H1 (cell line): Measurements from ENCODE around the gene MNX1. TPM values are rescaled to one million over a fixed set of nuclear protein-coding genes. Genes with fewer than 3 reads are reported as not detected.

Experiments
- CTCF ChIA-PET: fragments of 300-600 bp; sonication (Branson Sonifier 250); formaldehyde crosslinking; loops from one replicate; lab custom pipeline; 2021; ENCODE audit not compliant: partially characterized antibody; lab: Charles Lee
- POLR2A ChIA-PET: fragments of 300-600 bp; sonication (Branson Sonifier 250); formaldehyde crosslinking; loops from one replicate; lab custom pipeline; 2021; ENCODE audit warnings: inconsistent platforms; ENCODE audit not compliant: partially characterized antibody; lab: Charles Lee
- DNase-seq, 2 experiments: peaks; one replicate each; pipeline versions ENCODE4 v3.0.0 to v3.0.0-alpha.2; 2010 to 2022; ENCODE audit warnings: low spot score in 2 of 2, low read depth in 1 of 2, mixed read lengths in 1 of 2
- FAIRE-seq: peaks from 2 replicates; lab custom pipeline; 2011; peaks lifted over from hg19 to GRCh38; lab: Jason Lieb, UNC
- H2AFZ ChIP-seq: 2 replicates; pipeline ENCODE4 v1.8.1; 2012; ENCODE audit warnings: low read length, inconsistent platforms
- H2AK5ac ChIP-seq: 2 replicates; pipeline ENCODE4 v1.6.1; 2013; ENCODE audit warnings: low read depth, low read length
- H2BK120ac ChIP-seq: replicated peaks from 2 replicates; pipeline ENCODE3; 2013; ENCODE audit warnings: low read depth, low read length, inconsistent platforms
- H2BK12ac ChIP-seq: 2 replicates; pipeline ENCODE4 v1.6.1; 2013; ENCODE audit warnings: low read depth, low read length
- H2BK15ac ChIP-seq: 2 replicates; pipeline ENCODE4 v1.6.1; 2013; ENCODE audit warnings: low read length
- H2BK20ac ChIP-seq: 2 replicates; pipeline ENCODE4 v1.6.1; 2013; ENCODE audit warnings: low read length
- H2BK5ac ChIP-seq: 2 replicates; pipeline ENCODE4 v1.6.1; 2013; ENCODE audit warnings: low read depth, low read length
- H3K14ac ChIP-seq: 2 replicates; pipeline ENCODE4 v1.6.1; 2013; ENCODE audit warnings: inconsistent platforms; ENCODE audit not compliant: insufficient read length
- H3K18ac ChIP-seq: 2 replicates; pipeline ENCODE4 v1.6.1; 2013; ENCODE audit warnings: low read length; ENCODE audit errors: extremely low read depth
- H3K23ac ChIP-seq: 2 replicates; pipeline ENCODE4 v1.6.1; 2013; ENCODE audit warnings: inconsistent platforms; ENCODE audit not compliant: insufficient read length
- H3K23me2 ChIP-seq: 2 replicates; pipeline ENCODE4 v1.6.1; 2013; ENCODE audit warnings: low read depth, low read length
- H3K27ac ChIP-seq: 2 replicates; pipeline ENCODE4 v1.6.1; 2011; ENCODE audit warnings: low read depth, low read length, inconsistent platforms
- H3K27me3 ChIP-seq, 4 experiments: replicated peaks in 1 of 4; 1 replicate in 1 of 4; 2 replicates in 3 of 4; pipeline versions ENCODE4 v1.6.1 to v1.8.1; 2011 to 2013; ENCODE audit warnings: low read length in 3 of 4, mild to moderate bottlenecking in 3 of 4, inconsistent platforms in 2 of 4, mixed read lengths in 2 of 4, moderate library complexity in 1 of 4; ENCODE audit not compliant: control insufficient read depth in 3 of 4, insufficient read depth in 3 of 4; ENCODE audit errors: extremely low read depth in 1 of 4
- H3K36me3 ChIP-seq, 4 experiments: 2 replicates each; pipeline versions ENCODE4 v1.6.1 to v1.8.1; 2011 to 2013; ENCODE audit warnings: mild to moderate bottlenecking in 4 of 4, low read length in 3 of 4, moderate library complexity in 2 of 4, control low read depth in 1 of 4, inconsistent platforms in 1 of 4; ENCODE audit not compliant: insufficient read depth in 4 of 4, control insufficient read depth in 2 of 4
- H3K4ac ChIP-seq: replicated peaks from 2 replicates; pipeline ENCODE3; 2013; ENCODE audit warnings: low read length, low read depth, mixed read lengths, inconsistent platforms; ENCODE audit not compliant: insufficient read length
- H3K4me1 ChIP-seq, 4 experiments: replicated peaks in 1 of 4; 1 replicate in 1 of 4; 2 replicates in 3 of 4; pipeline versions ENCODE4 v1.6.1 to v1.8.1; 2011 to 2013; ENCODE audit warnings: low read length in 3 of 4, inconsistent platforms in 2 of 4, mixed read lengths in 1 of 4; ENCODE audit not compliant: insufficient read depth in 4 of 4, control insufficient read depth in 3 of 4
- H3K4me2 ChIP-seq, 2 experiments: 2 replicates each; pipeline versions ENCODE4 v1.6.1 to v1.8.1; 2011 to 2013; ENCODE audit warnings: low read depth in 2 of 2, low read length in 2 of 2, control low read depth in 1 of 2, inconsistent platforms in 1 of 2, mild to moderate bottlenecking in 1 of 2; ENCODE audit not compliant: insufficient read depth in 1 of 2
- H3K4me3 ChIP-seq, 4 experiments: fragments of 200-600, 300-600 bp in 1 of 4; sonication (generic), shearing (Covaris generic), sonication (Bioruptor Twin) in 1 of 4; 2 replicates each; pipeline versions ENCODE4 v1.5.1 to v1.8.1; 2011 to 2016; ENCODE audit warnings: low read length in 4 of 4, low read depth in 3 of 4, control low read depth in 2 of 4, inconsistent platforms in 2 of 4, mild to moderate bottlenecking in 2 of 4, mixed read lengths in 1 of 4, moderate library complexity in 1 of 4; ENCODE audit not compliant: insufficient read depth in 2 of 4; ENCODE audit errors: extremely low read depth in 1 of 4
- H3K56ac ChIP-seq: replicated peaks from 2 replicates; pipeline ENCODE3; 2013; ENCODE audit warnings: low read depth, mild to moderate bottlenecking, mixed read lengths, low read length, inconsistent platforms; ENCODE audit not compliant: insufficient read length
- H3K79me1 ChIP-seq: 2 replicates; pipeline ENCODE4 v1.6.1; 2013; ENCODE audit warnings: low read depth, low read length, control low read depth
- H3K79me2 ChIP-seq, 2 experiments: 2 replicates each; pipeline versions ENCODE4 v1.6.1 to v1.8.1; 2012 to 2013; ENCODE audit warnings: low read length in 2 of 2, mild to moderate bottlenecking in 2 of 2, inconsistent platforms in 1 of 2; ENCODE audit not compliant: insufficient read depth in 2 of 2, control insufficient read depth in 1 of 2
- H3K9ac ChIP-seq, 4 experiments: replicated peaks in 1 of 4; 1 replicate in 1 of 4; 2 replicates in 3 of 4; pipeline versions ENCODE4 v1.6.1 to v1.8.1; 2011 to 2013; ENCODE audit warnings: low read depth in 3 of 4, low read length in 3 of 4, control low read depth in 2 of 4, mild to moderate bottlenecking in 2 of 4, moderate library complexity in 2 of 4, inconsistent platforms in 1 of 4; ENCODE audit errors: extremely low read depth in 1 of 4
- H3K9me3 ChIP-seq, 2 experiments: 2 replicates each; pipeline versions ENCODE4 v1.6.1 to v1.8.1; 2012 to 2013; ENCODE audit warnings: mild to moderate bottlenecking in 2 of 2, moderate library complexity in 2 of 2, control low read depth in 1 of 2, inconsistent platforms in 1 of 2, low read depth in 1 of 2, low read length in 1 of 2, mixed read lengths in 1 of 2; ENCODE audit not compliant: insufficient read depth in 2 of 2
- H4K20me1 ChIP-seq, 2 experiments: replicated peaks in 1 of 2; 2 replicates each; pipeline versions ENCODE3 to v1.8.1; 2011 to 2013; ENCODE audit warnings: inconsistent platforms in 2 of 2, low read length in 2 of 2, mild to moderate bottlenecking in 1 of 2; ENCODE audit not compliant: insufficient read depth in 2 of 2, control insufficient read depth in 1 of 2
- H4K5ac ChIP-seq: 2 replicates; pipeline ENCODE4 v1.6.1; 2013; ENCODE audit warnings: low read length, low read depth, mixed read lengths, inconsistent platforms; ENCODE audit not compliant: insufficient read length
- H4K8ac ChIP-seq: 2 replicates; pipeline ENCODE4 v1.8.0; 2013; ENCODE audit warnings: mild to moderate bottlenecking, moderate library complexity, low read length, inconsistent platforms; ENCODE audit not compliant: insufficient read depth; ENCODE audit errors: extremely low read depth
- H4K91ac ChIP-seq: replicated peaks from 2 replicates; pipeline ENCODE3; 2013; ENCODE audit warnings: low read length, mixed read lengths, inconsistent platforms; ENCODE audit not compliant: insufficient read length
- CBX5 ChIP-seq: fragments of 300-800, 300-1000 bp; sonication (generic); IDR thresholded peaks from 2 replicates; pipeline ENCODE4 v1.7.1; 2016; ENCODE audit warnings: antibody characterized with exemption, low read length, low read depth
- CEBPB ChIP-seq: IDR thresholded peaks from 2 replicates; pipeline ENCODE4 v1.6.1; 2012; ENCODE audit warnings: low read depth, low read length
- EP300 ChIP-seq, 2 experiments: IDR thresholded peaks; 1 replicate in 1 of 2; 2 replicates in 1 of 2; pipeline ENCODE4 v1.6.1; 2011 to 2012; ENCODE audit warnings: low read depth in 2 of 2, low read length in 2 of 2, mild to moderate bottlenecking in 2 of 2, borderline replicate concordance in 1 of 2, inconsistent platforms in 1 of 2, moderate library complexity in 1 of 2
- EZH2 ChIP-seq: fragments of 200-600 bp; sonication (generic); IDR thresholded peaks from 2 replicates; pipeline ENCODE4 v1.7.1; 2012; ENCODE audit warnings: low read depth, mild to moderate bottlenecking, moderate library complexity, low read length, inconsistent platforms; ENCODE audit not compliant: severe bottlenecking
- FOSL1 ChIP-seq: IDR thresholded peaks from 2 replicates; pipeline ENCODE4 v1.6.1; 2011; ENCODE audit warnings: mild to moderate bottlenecking, low read depth, low read length, moderate library complexity; ENCODE audit not compliant: insufficient read depth
- GABPA ChIP-seq: IDR thresholded peaks from 2 replicates; pipeline ENCODE4 v1.6.1; 2011; ENCODE audit warnings: mild to moderate bottlenecking, low read length, moderate library complexity, borderline replicate concordance; ENCODE audit not compliant: insufficient read depth
- KDM1A ChIP-seq: fragments of 200-600, 300-600 bp; sonication (generic); IDR thresholded peaks from 2 replicates; pipeline ENCODE4 v1.7.1; 2016; ENCODE audit warnings: mild to moderate bottlenecking, low read length, borderline replicate concordance
- PHF8 ChIP-seq: fragments of 200-600 bp; sonication (generic); conservative IDR thresholded peaks from 2 replicates; pipeline ENCODE4 v1.7.1; 2012; ENCODE audit warnings: low read depth, mild to moderate bottlenecking, inconsistent platforms, low read length, moderate library complexity
- POU5F1 ChIP-seq: IDR thresholded peaks from 2 replicates; pipeline ENCODE4 v1.6.1; 2011; ENCODE audit warnings: low read depth, mild to moderate bottlenecking, low read length, moderate library complexity
- RNF2 ChIP-seq: fragments of 200-900, 300-1000 bp; sonication (generic); IDR thresholded peaks from 2 replicates; pipeline ENCODE4 v1.7.1; 2016; ENCODE audit warnings: borderline replicate concordance, low read depth, mild to moderate bottlenecking, antibody characterized with exemption, low read length; ENCODE audit not compliant: poor library complexity, severe bottlenecking; ENCODE audit errors: missing control alignments
- RXRA ChIP-seq: IDR thresholded peaks from 2 replicates; pipeline ENCODE4 v1.6.1; 2011; ENCODE audit warnings: low read depth, mild to moderate bottlenecking, low read length, moderate library complexity; ENCODE audit not compliant: insufficient read depth
- TEAD4 ChIP-seq: IDR thresholded peaks from 2 replicates; pipeline ENCODE4 v1.6.1; 2012; ENCODE audit warnings: low read depth, low read length, inconsistent platforms, mixed read lengths
- WGBS, 2 experiments: shearing (Covaris generic) in 1 of 2; methylation state at CpG; one replicate each; pipeline versions ENCODE4 v1.1.6 to v1.1.7; 2013 to 2015; ENCODE audit warnings: low lambda C conversion rate in 2 of 2, mixed read lengths in 2 of 2, inconsistent platforms in 1 of 2, low coverage in 1 of 2, missing lambda C conversion rate in 1 of 2; ENCODE audit not compliant: insufficient replicate concordance in 2 of 2, insufficient coverage in 1 of 2, insufficient read length in 1 of 2; ENCODE audit errors: extremely low coverage in 1 of 2, missing lambda C conversion rate in 1 of 2; 5-methylcytosine and 5-hydroxymethylcytosine counted together
- polyA plus RNA-seq, 7 experiments: library from polyadenylated mRNA; depleted of rRNA in 3 of 7; stranded (reverse) in 5 of 7; unstranded in 2 of 7; fragments of >200 nt in 5 of 7; fragments of 200-250 nt in 2 of 7; gene quantifications; 1 replicate in 5 of 7; 2 replicates in 1 of 7; 4 replicates in 1 of 7; pipeline versions ENCODE4 v1.2.1 to v1.2.3, GENCODE V29; 2011 to 2013; ENCODE audit warnings: missing spikeins in 2 of 7, mixed read lengths in 2 of 7
- total RNA-seq: library from RNA; stranded (reverse); fragmentation: NEBNext Ultra II Directional; extraction: Animal tissue kit (Norgen Biotek cat#: 25700); gene quantifications from 2 replicates; pipeline ENCODE4 v1.2.1, GENCODE V29; 2021
- TF ChIP-seq, protein P1 (sequence below): IDR thresholded peaks from 2 replicates; pipeline ENCODE4 v1.6.1; 2012; ENCODE audit warnings: inconsistent platforms

The MNX1 gene
- total and polyA plus RNA-seq, 2 of the 8 experiments (the other 6 are each of a cell fraction or from before 2014, with no cell fraction given), result 0.39 TPM; not detected in 1

DNA sequence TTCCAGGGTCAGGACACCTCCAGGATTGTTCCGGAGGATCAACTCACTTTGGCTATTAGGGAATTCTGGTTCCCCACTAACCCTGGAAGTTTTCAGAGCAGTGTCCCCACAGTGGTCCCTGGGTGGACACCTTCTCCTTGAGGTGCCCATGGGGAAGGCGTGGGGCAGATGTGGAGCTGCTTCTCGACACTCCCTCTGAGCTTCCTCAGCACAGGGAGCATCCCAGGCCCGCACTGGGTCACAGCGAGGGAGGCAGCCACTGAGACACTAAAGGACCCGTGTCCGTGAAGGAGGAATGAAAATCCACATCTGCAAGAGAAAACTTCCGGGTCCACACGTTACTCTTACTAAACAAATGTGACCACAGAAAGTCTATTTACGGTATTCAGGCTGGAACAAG is 48.2 kb upstream of the MNX1 start:
- H3K56ac ChIP-seq, result no peak overlapping the region
- H3K23ac ChIP-seq, result no peak overlapping the region
- H3K79me1 ChIP-seq, result no peaks in the 10 kb centered on the region
- no peak overlapping the region for H2BK120ac ChIP-seq
- no peak overlapping the region for H3K27ac ChIP-seq
- H3K27me3 ChIP-seq, result no peaks in the 10 kb centered on the region
- H4K20me1 ChIP-seq, result no peaks in the 10 kb centered on the region
- no peaks in the 10 kb centered on the region for H3K23me2 ChIP-seq
- H4K91ac ChIP-seq, result no peak overlapping the region
- H2BK15ac ChIP-seq, result no peak overlapping the region
- no peak overlapping the region for H2BK5ac ChIP-seq
- no peaks in the 10 kb centered on the region for H3K36me3 ChIP-seq
- ChIA-PET CTCF (interaction anchor here (0.9 kb wide), 1 partner anchor 1714 kb away, joined by 3 read pairs; no protein-coding TSS in a partner anchor), POLR2A (no interaction called here)
- no peak overlapping the region for H3K4me3 ChIP-seq
- no peak overlapping the region for H3K4me2 ChIP-seq
- FAIRE-seq (no peak), DNase-seq (no peak)
- no peak overlapping the region for H3K18ac ChIP-seq
- no peak overlapping the region for H4K5ac ChIP-seq
- no peak overlapping the region for H3K14ac ChIP-seq
- 0 out of 4 replicates have a peak, but pooled peaks cover 0 to 2% of the 10 kb centered on the region in 2 experiments for H3K9me3 ChIP-seq
- H3K4ac ChIP-seq, result no peak overlapping the region
- H2BK20ac ChIP-seq, result no peak overlapping the region
- H3K4me1 ChIP-seq, result no peaks in the 10 kb centered on the region; a peak in 1 of 7 replicates
- no peak overlapping the region for H4K8ac ChIP-seq
- no peak overlapping the region for H3K9ac ChIP-seq
- H2AK5ac ChIP-seq, result no peak overlapping the region
- no peak overlapping the region for H2BK12ac ChIP-seq
- no peaks in the 10 kb centered on the region for H3K79me2 ChIP-seq
- H2AFZ ChIP-seq, result no peak overlapping the region
- 87% methylated on average over 10 of the region's 10 CpGs; no CpG with 5 or more reads in 1 of the 2 experiments for WGBS, 2 experiments
- TF ChIP-seq EZH2, result no peak
- TF ChIP-seq TEAD4, result no peak
- TF ChIP-seq RXRA, result no peak
- TF ChIP-seq GABPA, result no peak
- no peak for TF ChIP-seq CBX5
- no peak for TF ChIP-seq FOSL1
- no peak for TF ChIP-seq RNF2
- TF ChIP-seq POU5F1, result no peak
- TF ChIP-seq, protein P1, sequence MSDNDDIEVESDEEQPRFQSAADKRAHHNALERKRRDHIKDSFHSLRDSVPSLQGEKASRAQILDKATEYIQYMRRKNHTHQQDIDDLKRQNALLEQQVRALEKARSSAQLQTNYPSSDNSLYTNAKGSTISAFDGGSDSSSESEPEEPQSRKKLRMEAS, result no peak
- TF ChIP-seq CEBPB, result no peak
- TF ChIP-seq EP300 (IDR thresholded peaks at IDR 0.05; ENCODE audit: borderline replicate concordance in 1 of 2, low read depth in 2 of 2, low read length in 2 of 2), result no peak
- TF ChIP-seq PHF8, result no peak
- TF ChIP-seq KDM1A, result no peak
